SIG-M5 (cell line): ENCODE data around the gene ACADL.

Experiments used
- DNase-seq: peaks from one replicate; lab custom pipeline; 2025; lab: John Stamatoyannopoulos, UW

ACADL gene

DNA sequence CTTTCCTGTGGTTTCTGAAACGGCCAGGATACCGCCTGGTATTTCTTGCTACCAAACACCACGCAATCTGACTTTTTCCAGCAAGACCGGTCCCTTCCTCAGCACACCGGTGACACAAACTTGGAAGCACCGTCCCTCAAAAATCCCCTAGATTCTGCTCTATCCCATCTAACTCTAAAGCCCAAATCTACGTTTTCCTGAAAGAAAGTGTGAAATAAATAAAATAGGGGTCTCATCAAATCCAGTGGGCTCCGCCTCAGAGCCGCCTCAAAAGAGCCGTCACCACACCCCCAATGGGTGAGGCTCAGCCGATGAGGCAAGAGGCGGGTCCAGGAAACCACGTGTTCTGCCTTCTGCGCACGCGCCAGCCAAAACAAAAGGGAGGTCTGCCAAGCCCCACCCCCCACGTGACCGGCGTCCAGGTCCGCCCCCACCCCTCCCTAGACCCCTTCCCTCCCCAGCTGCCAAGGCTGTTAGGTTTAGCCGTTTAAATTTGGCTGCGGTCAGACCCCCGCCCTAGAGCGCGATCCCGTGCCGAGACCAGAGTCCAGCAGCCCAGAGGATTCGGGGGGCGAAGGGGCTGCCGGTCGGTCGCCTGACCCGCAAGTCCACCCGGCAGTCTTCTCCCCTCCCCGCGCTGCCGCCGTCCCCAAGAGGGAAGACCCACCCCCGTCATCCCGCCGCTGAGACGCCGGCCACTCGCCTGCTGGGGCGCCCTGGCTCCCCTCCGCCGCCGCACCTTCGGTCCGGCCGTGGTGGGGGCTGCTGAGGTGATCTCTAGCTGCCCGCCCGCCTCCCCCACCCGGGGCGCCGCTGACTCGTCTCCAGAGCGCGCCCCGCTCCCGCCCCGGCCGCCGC, 54.6 kb downstream of the ACADL start:
- DNase-seq: peak; percentile 89

DNA sequence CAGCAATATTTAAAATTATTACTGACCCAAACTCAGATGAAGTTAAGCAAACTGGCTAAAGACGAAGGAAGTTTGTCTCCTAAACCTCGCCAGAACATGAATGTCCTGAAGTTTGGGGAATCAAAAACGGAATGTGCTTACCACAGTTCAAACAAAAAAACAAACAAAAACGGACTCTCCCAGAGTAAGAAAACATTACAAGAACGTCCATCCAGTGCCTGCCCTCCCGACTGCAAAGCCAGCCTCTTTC, 55.1 kb downstream of the ACADL start:
- DNase-seq: no peak

DNA sequence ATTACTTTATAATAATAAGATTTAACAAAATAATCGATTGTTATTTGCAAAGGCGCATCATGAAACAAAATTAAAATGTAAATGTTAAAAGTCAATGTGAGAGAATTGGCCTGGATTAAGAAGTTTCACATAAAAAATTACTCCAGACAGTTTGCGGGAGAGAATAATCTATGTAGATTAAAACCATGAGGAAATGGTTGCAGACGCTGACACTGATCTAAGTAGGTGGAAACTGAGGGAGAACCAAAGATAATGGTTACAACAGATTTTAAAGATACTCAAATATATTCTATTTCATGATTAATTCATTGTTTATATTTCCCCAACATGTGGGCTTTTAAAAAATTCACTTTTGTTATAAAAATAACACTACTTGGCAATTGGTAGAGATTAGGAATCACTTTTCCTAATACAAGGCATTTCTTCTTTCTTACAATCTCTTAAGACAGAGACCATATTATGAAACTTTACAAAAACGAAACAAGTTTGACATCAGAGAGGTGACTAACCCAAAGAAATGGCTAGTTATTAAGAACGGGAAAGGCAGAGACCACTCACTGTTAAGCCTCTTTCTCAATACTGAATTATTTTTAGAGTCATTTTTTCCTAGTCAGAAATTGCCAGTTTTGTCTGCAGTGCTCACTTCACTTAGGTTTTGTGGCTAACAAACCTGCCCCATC, 55.6 kb downstream of the ACADL start:
- DNase-seq: peak; percentile 84

DNA sequence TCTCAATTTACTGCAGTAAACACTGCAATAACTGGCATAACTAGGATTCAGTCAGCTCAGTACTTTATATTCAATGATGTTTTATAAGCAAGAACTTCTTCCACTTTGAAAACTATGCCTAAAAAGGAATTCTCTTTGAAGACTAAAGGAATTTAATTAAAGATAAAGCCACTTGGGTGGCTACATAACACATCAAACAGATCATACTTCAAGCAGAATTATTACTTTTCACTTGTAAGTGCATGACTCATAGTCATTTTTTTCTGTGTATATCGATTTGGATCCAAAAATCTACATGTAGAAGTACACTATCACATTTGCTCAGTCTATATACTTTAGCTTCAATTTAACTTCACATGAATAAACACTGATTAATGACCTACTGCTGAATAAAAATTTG, 58.0 kb downstream of the ACADL start:
- no peak for DNase-seq

DNA sequence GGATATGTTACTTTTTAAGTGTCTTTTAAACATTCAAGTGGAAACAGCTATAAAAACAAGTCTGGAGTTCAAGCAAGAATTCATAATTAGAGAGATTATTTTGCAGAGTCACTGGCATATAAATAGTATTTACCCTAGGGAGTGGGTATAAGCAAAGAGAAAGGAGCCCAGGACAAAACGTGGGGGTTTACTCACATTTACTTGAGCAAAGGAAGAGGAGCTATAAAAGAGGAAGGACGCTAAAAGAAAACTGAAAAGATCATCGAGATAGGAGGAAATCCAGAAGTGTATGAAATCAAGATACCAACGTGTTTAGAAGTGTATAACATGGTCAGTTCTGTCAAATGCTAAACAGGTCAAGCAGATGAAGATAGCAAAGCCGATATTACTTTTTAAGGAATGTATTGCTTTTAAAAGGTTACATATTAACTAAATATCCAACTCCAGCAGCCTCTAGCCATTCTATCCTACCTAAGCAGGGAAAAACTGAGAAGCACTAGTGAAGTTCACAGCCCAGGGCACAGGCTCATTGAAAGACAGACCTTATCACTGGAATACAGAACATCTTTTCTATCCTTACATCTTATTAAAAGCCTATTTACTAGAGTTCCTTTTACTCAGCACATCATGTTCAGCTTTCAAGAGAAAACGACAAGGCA, 62.7 kb downstream of the ACADL start:
- peak; percentile 18 for DNase-seq

DNA sequence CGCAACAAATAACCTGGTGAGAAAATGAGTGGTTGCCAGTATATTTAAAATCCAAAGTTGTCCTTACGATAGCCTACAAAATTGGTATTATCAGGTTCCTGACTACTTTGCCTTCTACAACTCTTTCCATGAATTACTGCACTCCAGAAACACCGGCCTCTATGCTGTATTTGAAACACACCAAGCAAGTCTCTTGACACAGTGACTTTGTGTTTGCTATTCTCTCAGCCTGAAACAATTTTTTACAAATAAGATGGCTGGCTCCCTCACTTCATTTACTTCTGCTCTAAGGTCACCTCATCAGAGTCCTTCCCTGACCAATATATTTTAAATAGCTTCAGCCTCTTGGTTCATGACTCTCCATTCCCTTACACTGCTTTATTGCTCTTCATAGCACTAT, 66.2 kb downstream of the ACADL start:
- DNase-seq: no peak

DNA sequence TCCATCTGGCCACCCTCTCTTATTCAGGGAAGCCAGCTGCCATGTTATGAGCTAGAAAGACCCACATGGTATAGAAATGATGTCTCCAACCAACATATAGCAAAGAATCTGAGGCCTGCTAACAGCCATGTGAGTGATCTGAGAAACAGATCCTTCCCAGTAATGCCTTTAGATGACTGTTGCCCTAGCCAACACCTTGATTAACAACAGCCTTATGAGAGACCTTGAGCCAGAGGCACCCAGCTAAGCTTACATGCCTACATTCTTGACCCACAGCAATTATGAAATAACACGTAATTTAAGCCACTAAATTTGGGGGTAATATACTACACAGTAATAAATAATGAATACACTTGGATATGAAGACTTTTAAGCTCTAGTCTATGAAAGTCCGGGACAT, 67.0 kb downstream of the ACADL start:
- DNase-seq: no peak

DNA sequence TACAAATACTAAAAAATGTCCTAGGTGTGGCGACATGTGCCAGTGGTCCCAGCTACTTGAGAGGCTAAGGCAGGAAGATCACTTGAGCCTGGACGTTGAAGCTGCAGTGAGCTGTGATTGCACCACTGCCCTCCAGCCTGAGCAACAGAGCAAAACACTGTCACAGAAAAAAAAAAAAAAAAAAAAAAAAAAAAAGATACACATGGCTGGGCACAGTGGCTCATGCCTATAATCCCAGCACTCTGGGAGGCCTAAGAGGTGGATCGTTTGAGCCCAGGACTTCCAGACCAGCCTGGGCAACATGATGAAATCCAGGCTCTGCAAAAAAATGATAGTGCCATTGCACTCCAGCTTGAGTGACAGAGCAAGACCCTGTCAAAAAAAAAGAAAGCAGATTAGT, 67.7 kb downstream of the ACADL start:
- no peak for DNase-seq

DNA sequence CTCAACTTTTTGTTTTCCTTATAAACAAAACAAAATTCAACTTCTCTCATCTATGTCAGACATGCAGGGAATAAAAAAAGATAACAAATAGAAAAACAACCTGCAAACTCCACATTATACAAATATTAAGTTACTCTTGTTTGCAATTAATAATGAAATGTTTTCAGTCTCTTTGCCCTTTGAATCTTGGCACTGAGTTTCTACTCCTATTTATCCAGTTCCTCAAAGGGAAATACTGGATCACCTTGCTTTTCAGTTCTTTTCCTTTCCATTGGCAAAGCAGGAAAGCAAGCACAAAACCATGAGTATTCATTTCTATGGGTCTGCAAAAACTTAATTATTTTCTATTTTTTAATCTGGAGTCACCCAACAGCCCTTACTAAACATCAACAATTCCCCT, 77.6 kb downstream of the ACADL start:
- DNase-seq: no peak
